Stimulated activated CD4-positive, alpha-beta T cell treated with anti-CD3 and anti-CD28 coated beads, Interleukin-15, amount 100 ng/mL, for 48 hours (primary cell): ENCODE measurements around the gene RUNX2.

Experiments
- DNase-seq, 2 donors: peaks; one replicate each; pipeline ENCODE4 v3.0.0-alpha.2; 2020; ENCODE audit warnings: low read depth in 2 of 2

Gene RUNX2

DNA sequence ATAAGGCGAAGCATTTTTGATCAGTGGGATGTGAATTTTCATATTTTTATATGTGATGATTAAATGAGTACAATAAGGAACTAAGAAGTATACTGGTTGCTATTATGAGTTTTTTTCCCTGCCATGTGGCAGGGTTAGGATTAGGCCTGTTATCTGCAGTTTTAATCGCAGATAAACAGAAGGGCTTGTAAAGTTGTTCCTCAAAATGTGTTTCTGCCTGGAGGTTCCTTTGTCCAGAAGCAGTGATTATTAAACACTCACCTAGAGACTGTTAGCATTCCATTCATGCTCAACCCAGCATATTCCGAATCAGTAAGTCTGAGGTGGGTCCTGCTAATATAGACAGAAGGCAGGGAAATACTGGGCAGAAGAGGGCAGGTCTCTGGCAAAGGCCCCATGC, 371.5 kb downstream of the RUNX2 start:
- no peak for DNase-seq

- DNase-seq = no peak
These were observed 375.0 kb downstream of the RUNX2 start for GRCh38 chr6:45702849-45703739.

- DNase-seq = no peak
These were observed 376.1 kb downstream of the RUNX2 start for GRCh38 chr6:45704056-45704800.

DNA sequence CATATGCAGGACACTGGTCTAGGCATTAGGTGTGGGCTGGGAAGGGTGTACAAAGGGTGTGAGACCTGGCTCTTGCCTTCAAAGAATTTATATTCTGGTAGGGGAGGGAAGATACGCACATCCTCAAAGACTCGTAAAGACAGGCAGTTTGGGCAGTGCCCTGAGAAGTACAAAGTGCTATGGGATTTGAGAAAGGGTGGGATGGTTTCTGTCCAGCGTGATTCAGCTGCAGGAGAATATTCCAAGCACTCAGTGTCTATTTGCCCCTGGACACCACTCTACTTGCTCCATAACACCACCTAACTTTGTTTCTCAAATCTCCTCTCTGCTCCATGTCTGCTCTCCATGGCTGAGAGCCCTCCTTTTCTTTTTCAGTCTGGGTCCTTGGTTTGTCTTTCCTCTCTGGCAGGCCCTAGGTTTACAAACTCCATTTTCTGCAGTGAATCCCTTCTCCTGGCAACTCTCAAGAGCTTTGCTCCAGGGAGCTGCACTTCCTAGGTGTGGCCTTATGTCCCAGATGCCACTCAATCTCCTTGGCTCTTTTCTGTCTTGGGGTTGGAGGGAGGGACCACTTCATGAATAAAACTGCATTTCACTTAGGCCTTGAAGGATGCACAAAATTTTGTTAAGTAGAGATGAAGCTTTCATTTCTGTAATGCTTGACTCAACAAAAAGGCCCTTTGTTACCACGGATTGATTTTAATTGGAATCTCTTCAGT, 377.2 kb downstream of the RUNX2 start:
- no peak for DNase-seq

DNA sequence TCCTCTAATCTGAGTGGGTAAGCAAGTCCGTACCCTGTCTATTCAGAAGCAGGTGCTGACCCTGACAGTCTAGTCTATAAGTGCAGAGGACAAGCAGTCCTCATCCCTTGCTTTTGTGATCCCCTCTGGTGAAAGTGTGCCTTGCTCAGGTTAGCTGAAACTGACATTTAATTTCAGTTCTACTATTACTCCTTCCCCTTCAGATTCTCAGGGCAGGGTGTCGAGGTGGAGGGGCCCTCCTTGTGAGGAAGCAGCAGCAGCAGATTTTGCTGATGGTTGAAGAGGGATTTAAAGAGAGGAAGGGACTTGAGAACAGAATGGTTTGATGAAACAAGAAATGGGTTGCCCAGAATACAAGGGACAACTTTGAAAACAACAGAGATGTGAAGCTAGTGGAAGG, 378.2 kb downstream of the RUNX2 start:
- DNase-seq = no peak

GRCh38 chr6:45707176-45707575, 379.0 kb downstream of the RUNX2 start:
- DNase-seq = no peak

GRCh38 chr6:45709781-45710220, 381.7 kb downstream of the RUNX2 start:
- DNase-seq = no peak

GRCh38 chr6:45710304-45710821, 382.2 kb downstream of the RUNX2 start:
- peak; percentile 89 to 93 for DNase-seq

GRCh38 chr6:45712076-45712475, 383.9 kb downstream of the RUNX2 start:
- DNase-seq = no peak

DNA sequence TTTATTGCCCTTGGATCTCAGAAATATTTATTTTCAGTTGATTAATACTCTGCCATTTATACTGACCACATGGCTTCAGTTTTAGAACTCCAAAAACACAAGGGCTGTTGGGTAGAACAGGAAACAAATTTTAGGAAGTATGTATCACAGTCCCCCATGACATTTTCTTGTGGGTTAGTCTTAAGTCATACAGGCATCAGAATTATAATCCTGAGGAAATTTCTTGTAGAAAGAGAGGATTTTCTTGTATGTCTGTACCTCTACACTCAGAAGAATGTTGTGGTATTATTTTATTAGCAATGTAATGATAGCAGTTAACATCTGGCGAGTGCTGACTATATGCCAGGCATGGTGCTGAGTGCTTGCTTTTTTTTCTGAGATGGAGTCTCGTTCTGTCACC, 384.7 kb downstream of the RUNX2 start:
- no peak for DNase-seq
